Pancreas (tissue), 10 donors: ENCODE data around the gene KBTBD12. TPM values are rescaled to one million over a fixed set of nuclear protein-coding genes. Genes with fewer than 3 reads are reported as not detected.

Experiments
- ATAC-seq, 4 donors: fragments of 200-7000 bp; cut with Tn5 transposase; one replicate each; pipeline versions ENCODE4 v1.8.0 to v1.9.1; 2020; ENCODE audit warnings: mild to moderate bottlenecking in 4 of 4, moderate library complexity in 4 of 4
- DNase-seq, 6 donors: peaks; one replicate each; pipeline ENCODE4 v3.0.0-alpha.2; 2020
- FAIRE-seq: peaks from 2 replicates; lab custom pipeline; 2012; peaks lifted over from hg19 to GRCh38; lab: Jason Lieb, UNC
- H3K27ac ChIP-seq, 4 donors: fragments of 200-600 bp; sonication (generic); 1 replicate in 3 of 4; 2 replicates in 1 of 4; pipeline versions ENCODE4 v1.5.0 to v1.8.0; 2020
- H3K27me3 ChIP-seq, 4 donors: fragments of 200-600 bp; one replicate each; pipeline ENCODE4 v1.8.0; 2021
- H3K36me3 ChIP-seq, 3 donors: fragments of 200-600 bp; sonication (generic) in 1 of 3; one replicate each; pipeline versions ENCODE4 v1.5.0 to v1.8.0; 2020 to 2021
- H3K4me1 ChIP-seq, 3 donors: fragments of 200-600 bp; one replicate each; pipeline ENCODE4 v1.8.0; 2021
- H3K4me3 ChIP-seq, 4 donors: fragments of 200-600 bp; sonication (generic) in 2 of 4; one replicate each; pipeline versions ENCODE4 v1.5.0 to v1.8.0; 2020 to 2021
- H3K9me3 ChIP-seq, 4 donors: fragments of 200-600 bp; one replicate each; pipeline ENCODE4 v1.8.0; 2021
- WGBS, 2 donors: extraction: QIAGEN DNeasy Blood & Tissue Kit; methylation state at CpG; one replicate each; pipeline ENCODE4 v1.1.7; 2013; 5-methylcytosine and 5-hydroxymethylcytosine counted together
- intact Hi-C, 3 donors: fragments of 100-400 bp; cut with DNase I; formaldehyde crosslinking; loops; one replicate each; pipeline versions ENCODE4 v1.11.1 to v1.14.2; 2022
- polyA plus RNA-seq, 2 donors: library from polyadenylated mRNA; stranded (reverse); fragments of 200-250 nt; gene quantifications; one replicate each; pipeline ENCODE4 v1.2.3, GENCODE V29; 2013
- total RNA-seq, 6 donors: library from RNA; stranded (reverse); fragmentation: NEBNext Ultra II Directional in 4 of 6; extraction: Animal tissue kit (Norgen Biotek cat#: 25700) in 4 of 6; gene quantifications; one replicate each; pipeline versions ENCODE4 v1.2.1 to v1.2.4, GENCODE V29; 2021 to 2023
- TF ChIP-seq, protein P1 (sequence below), 4 donors: fragments of 200-600 bp; sonication (generic) in 3 of 4; IDR thresholded peaks; one replicate each; pipeline versions ENCODE4 v1.5.0 to v1.8.0; 2021; ENCODE audit warnings: antibody characterized with exemption in 4 of 4
- donor health status: healthy with polysubstance abuse.
- donor health status: DM: no; HTN: no; CAD: no; lungs with moderate emphysema.
- donor health status: DM: no; HTN: no; CAD: no.
- donor health status: control.
- donor health status: control.
- donor health status: Bipolar disorder and iron deficiency.
- donor health status: DM: yes; HTN: yes; CAD: no.
- donor health status: DM: no; HTN: no; CAD: no.
- donor health status: DM: no; HTN: no; CAD: no.
- donor health status: DM: yes; HTN: yes; CAD: no.

The KBTBD12 gene
- total and polyA plus RNA-seq, 8 donors = 0.68 to 3.7 (median 1.6) TPM

GRCh38 chr3:127894481-127894880 is 20.6 kb upstream of the KBTBD12 start:
- no peak for FAIRE-seq
- Histone ChIP-seq H3K27me3 (no peaks in the 10 kb centered on the region), H3K4me3 (no peak overlapping the region), H3K9me3 (no peaks in the 10 kb centered on the region), H3K4me1 (peaks cover 0 to 9% (median 0%) of the 10 kb centered on the region in 3 donors), H3K36me3 (no peaks in the 10 kb centered on the region), H3K27ac (no peak overlapping the region)
- no peak for DNase-seq
- TF ChIP-seq, protein P1, sequence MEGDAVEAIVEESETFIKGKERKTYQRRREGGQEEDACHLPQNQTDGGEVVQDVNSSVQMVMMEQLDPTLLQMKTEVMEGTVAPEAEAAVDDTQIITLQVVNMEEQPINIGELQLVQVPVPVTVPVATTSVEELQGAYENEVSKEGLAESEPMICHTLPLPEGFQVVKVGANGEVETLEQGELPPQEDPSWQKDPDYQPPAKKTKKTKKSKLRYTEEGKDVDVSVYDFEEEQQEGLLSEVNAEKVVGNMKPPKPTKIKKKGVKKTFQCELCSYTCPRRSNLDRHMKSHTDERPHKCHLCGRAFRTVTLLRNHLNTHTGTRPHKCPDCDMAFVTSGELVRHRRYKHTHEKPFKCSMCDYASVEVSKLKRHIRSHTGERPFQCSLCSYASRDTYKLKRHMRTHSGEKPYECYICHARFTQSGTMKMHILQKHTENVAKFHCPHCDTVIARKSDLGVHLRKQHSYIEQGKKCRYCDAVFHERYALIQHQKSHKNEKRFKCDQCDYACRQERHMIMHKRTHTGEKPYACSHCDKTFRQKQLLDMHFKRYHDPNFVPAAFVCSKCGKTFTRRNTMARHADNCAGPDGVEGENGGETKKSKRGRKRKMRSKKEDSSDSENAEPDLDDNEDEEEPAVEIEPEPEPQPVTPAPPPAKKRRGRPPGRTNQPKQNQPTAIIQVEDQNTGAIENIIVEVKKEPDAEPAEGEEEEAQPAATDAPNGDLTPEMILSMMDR (IDR thresholded peaks at IDR 0.05) = no peak
- intact Hi-C loops = no loop called here
- 80 to 90% methylated on average over 2 to 3 of the region's 3 CpGs for WGBS, 2 donors
- ATAC-seq = no peak

GRCh38 chr3:127899200-127899599 is 15.8 kb upstream of the KBTBD12 start:
- 91% methylated on average over 6 of the region's 6 CpGs for WGBS, 2 donors
- no peak overlapping the region for H3K27ac ChIP-seq
- TF ChIP-seq, protein P1 (IDR thresholded peaks at IDR 0.05) = no peak
- H3K36me3 ChIP-seq = no peaks in the 10 kb centered on the region
- FAIRE-seq (no peak), ATAC-seq (no peak), DNase-seq (no peak)
- H3K4me3 ChIP-seq = no peak overlapping the region
- no peaks in the 10 kb centered on the region for H3K9me3 ChIP-seq
- H3K4me1 ChIP-seq = no peaks in the 10 kb centered on the region
- intact Hi-C loops = no loop called here
- no peaks in the 10 kb centered on the region for H3K27me3 ChIP-seq

- H3K4me1 ChIP-seq = no peaks in the 10 kb centered on the region
- no peak for FAIRE-seq
- H3K36me3 ChIP-seq = no peaks in the 10 kb centered on the region
- intact Hi-C loops = no loop called here
- no peak overlapping the region for H3K27ac ChIP-seq
- H3K4me3 ChIP-seq = no peak overlapping the region
- no peak for DNase-seq
- no peaks in the 10 kb centered on the region for H3K9me3 ChIP-seq
- ATAC-seq = peak in 1 of 4 donors; percentile 39
- TF ChIP-seq, protein P1 (IDR thresholded peaks at IDR 0.05) = no peak
- WGBS, 2 donors = 69 to 76% methylated on average over 3 of the region's 3 CpGs
- H3K27me3 ChIP-seq = no peaks in the 10 kb centered on the region
Observed at GRCh38 chr3:127899766-127900165, 15.3 kb upstream of the KBTBD12 start.

- no peaks in the 10 kb centered on the region for H3K36me3 ChIP-seq
- FAIRE-seq = no peak
Observed at GRCh38 chr3:127900536-127900935, 14.5 kb upstream of the KBTBD12 start.

GRCh38 chr3:127902486-127902885 is 12.5 kb upstream of the KBTBD12 start:
- ATAC-seq = no peak
- intact Hi-C loops = no loop called here
- DNase-seq = no peak
- Histone ChIP-seq H3K36me3 (no peaks in the 10 kb centered on the region), H3K4me1 (no peaks in the 10 kb centered on the region), H3K27ac (no peak overlapping the region), H3K4me3 (no peak overlapping the region), H3K9me3 (no peaks in the 10 kb centered on the region), H3K27me3 (no peaks in the 10 kb centered on the region)
- TF ChIP-seq, protein P1 (IDR thresholded peaks at IDR 0.05) = no peak
- WGBS, 2 donors = 75 to 76% methylated on average over 6 of the region's 6 CpGs
- no peak for FAIRE-seq

More at GRCh38 chr3:127900536-127900935, 14.5 kb upstream of the KBTBD12 start:
- DNase-seq (no peak), ATAC-seq (no peak)
- intact Hi-C loops = no loop called here
- WGBS, 2 donors = 94 to 99% methylated on average over 5 of the region's 5 CpGs
- no peak overlapping the region for H3K4me3 ChIP-seq
- no peaks in the 10 kb centered on the region for H3K4me1 ChIP-seq
- TF ChIP-seq, protein P1 (IDR thresholded peaks at IDR 0.05) = no peak
- H3K9me3 ChIP-seq = no peaks in the 10 kb centered on the region
- no peak overlapping the region for H3K27ac ChIP-seq
- no peaks in the 10 kb centered on the region for H3K27me3 ChIP-seq
